A549 (cell line): Measurements from ENCODE around the gene SUPT3H.

Experiments
- CEBPB ChIP-seq, 2 experiments: fragments of >200 bp in 1 of 2; sonication (Bioruptor Twin) in 1 of 2; formaldehyde crosslinking in 1 of 2; IDR thresholded peaks; 2 replicates each; pipeline ENCODE4 v1.6.1; 2012 to 2016
- CTCF ChIP-seq: fragments of >200 bp; sonication (Bioruptor Twin); formaldehyde crosslinking; IDR thresholded peaks from 3 replicates; pipeline ENCODE4 v1.5.1; 2016
- FOXS1 ChIP-seq: fragments of 250-450 bp; sonication (Bioruptor Pico); IDR thresholded peaks from 2 replicates; pipeline ENCODE4 v1.5.0; 2020; ENCODE audit warnings: mild to moderate bottlenecking, moderate library complexity
- NFE2L2 ChIP-seq: fragments of 150-350 bp; conservative IDR thresholded peaks from 2 replicates; pipeline ENCODE4 v1.6.1; 2014; ENCODE audit warnings: low read length
- PHF8 ChIP-seq: fragments of 200-600 bp; sonication (generic); IDR thresholded peaks from 2 replicates; pipeline ENCODE4 v1.6.1; 2016; ENCODE audit warnings: low read depth, mild to moderate bottlenecking, antibody characterized with exemption, moderate library complexity, borderline replicate concordance
- POLR2A ChIP-seq: IDR thresholded peaks from 2 replicates; pipeline ENCODE4 v1.6.1; 2012; ENCODE audit warnings: mild to moderate bottlenecking, low read length
- REST ChIP-seq: fragments of 200-600 bp; sonication (generic); IDR thresholded peaks from 2 replicates; pipeline ENCODE4 v1.6.1; 2016; ENCODE audit warnings: antibody characterized with exemption, mild to moderate bottlenecking, moderate library complexity
- RFX5 ChIP-seq: fragments of 450-650 bp; IDR thresholded peaks from 2 replicates; pipeline ENCODE4 v1.7.1; 2014; ENCODE audit warnings: antibody characterized with exemption, mild to moderate bottlenecking, moderate library complexity
- TF ChIP-seq, protein P1 (sequence below): fragments of 150-350 bp; IDR thresholded peaks from 2 replicates; pipeline ENCODE4 v1.6.1; 2014; ENCODE audit warnings: low read depth, mild to moderate bottlenecking, low read length

DNA sequence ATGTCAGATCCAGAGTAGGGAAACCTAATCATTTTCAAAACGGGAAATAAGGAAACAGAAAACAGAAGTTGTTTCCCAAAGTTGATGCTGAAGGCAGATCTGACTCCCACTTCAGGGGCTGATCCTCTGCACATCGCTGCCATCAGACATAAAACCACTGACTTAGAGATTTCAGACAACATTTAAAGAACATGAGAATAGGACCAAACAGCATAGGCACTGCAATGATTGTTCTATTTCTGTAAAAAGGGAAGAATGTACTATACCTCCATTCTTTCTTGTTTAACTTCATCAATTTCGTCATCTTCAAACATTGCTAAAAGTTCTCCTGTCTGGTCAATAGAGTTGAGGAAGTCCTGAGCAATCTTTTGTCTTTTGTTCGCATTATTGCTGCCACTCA is 374.3 kb downstream of the SUPT3H start:
- TF ChIP-seq, protein P1, sequence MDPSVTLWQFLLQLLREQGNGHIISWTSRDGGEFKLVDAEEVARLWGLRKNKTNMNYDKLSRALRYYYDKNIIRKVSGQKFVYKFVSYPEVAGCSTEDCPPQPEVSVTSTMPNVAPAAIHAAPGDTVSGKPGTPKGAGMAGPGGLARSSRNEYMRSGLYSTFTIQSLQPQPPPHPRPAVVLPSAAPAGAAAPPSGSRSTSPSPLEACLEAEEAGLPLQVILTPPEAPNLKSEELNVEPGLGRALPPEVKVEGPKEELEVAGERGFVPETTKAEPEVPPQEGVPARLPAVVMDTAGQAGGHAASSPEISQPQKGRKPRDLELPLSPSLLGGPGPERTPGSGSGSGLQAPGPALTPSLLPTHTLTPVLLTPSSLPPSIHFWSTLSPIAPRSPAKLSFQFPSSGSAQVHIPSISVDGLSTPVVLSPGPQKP = no peak
- TF ChIP-seq PHF8 (no peak), CTCF (no peak), POLR2A (no peak), REST (no peak), CEBPB (IDR thresholded peaks at IDR 0.05) (no peak), FOXS1 (CRISPR knock-in tag) (no peak), NFE2L2 (no peak), RFX5 (no peak)
